ENCODE measurements around the gene MPPE1. TPM values are rescaled to one million over a fixed set of nuclear protein-coding genes. Genes with fewer than 3 reads are reported as not detected.
"Not testable (repeated sequence)": the region's sequence is repeated elsewhere in the genome, so short reads cannot be mapped to it uniquely, and the experiment has no call there.

The MPPE1 gene
- total RNA-seq, 4 donors from 2014 or later = 11.0 to 49.2 (median 28.8) TPM

GRCh38 chr18:11860594-11861450 is 47.3 kb downstream of the MPPE1 start:
- no peak for DNase-seq (ENCODE audit: low spot score)
- no peak for TF ChIP-seq CTCF (IDR thresholded peaks at IDR 0.05)
- no peak for ATAC-seq (ENCODE audit: low FRiP score)

- ATAC-seq (ENCODE audit: low FRiP score) (no peak), DNase-seq (ENCODE audit: low spot score) (no peak)
- no peak for TF ChIP-seq CTCF (IDR thresholded peaks at IDR 0.05)
Observed at GRCh38 chr18:11859903-11860407, 48.2 kb downstream of the MPPE1 start.

GRCh38 chr18:11859282-11859830 is 48.8 kb downstream of the MPPE1 start:
- TF ChIP-seq CTCF (IDR thresholded peaks at IDR 0.05) = no peak
- no peak for DNase-seq (ENCODE audit: low spot score)
- ATAC-seq (ENCODE audit: low FRiP score) = no peak

- ATAC-seq (ENCODE audit: low FRiP score) = peak; percentile 88
- no peak for TF ChIP-seq CTCF (IDR thresholded peaks at IDR 0.05)
- DNase-seq (ENCODE audit: low spot score) = peak; percentile 51
Observed at GRCh38 chr18:11857177-11857887, 50.8 kb downstream of the MPPE1 start.

GRCh38 chr18:11854554-11854953 is 53.6 kb downstream of the MPPE1 start:
- not testable (repeated sequence) for ATAC-seq (ENCODE audit: low FRiP score); DNase-seq (ENCODE audit: low spot score)

GRCh38 chr18:11851806-11852337 is 56.2 kb downstream of the MPPE1 start:
- DNase-seq (ENCODE audit: low spot score) = no peak
- no peak for ATAC-seq (ENCODE audit: low FRiP score)
- TF ChIP-seq CTCF (IDR thresholded peaks at IDR 0.05) = no peak
